ENCODE results near the gene LSAMP.

DNA sequence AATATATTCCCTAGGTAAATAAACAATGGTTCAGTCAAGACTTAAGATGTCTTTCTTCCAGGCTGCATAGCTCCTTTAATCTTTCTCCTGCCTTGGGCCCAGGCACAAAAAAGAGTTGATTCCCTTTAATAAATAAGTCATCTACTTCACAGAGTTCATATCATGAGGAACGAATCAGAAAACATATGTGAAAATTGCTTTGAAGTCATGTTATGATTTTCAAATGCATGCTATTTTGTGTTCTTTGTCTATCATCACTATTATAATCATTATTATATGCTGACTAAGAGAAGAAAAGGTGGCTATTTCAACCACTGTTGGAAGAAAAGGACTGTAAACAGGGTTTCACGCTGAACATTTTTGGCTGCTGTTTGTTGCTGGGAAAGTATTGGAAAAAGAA, 70.4 kb downstream of the LSAMP start:
- TF ChIP-seq, protein P1, sequence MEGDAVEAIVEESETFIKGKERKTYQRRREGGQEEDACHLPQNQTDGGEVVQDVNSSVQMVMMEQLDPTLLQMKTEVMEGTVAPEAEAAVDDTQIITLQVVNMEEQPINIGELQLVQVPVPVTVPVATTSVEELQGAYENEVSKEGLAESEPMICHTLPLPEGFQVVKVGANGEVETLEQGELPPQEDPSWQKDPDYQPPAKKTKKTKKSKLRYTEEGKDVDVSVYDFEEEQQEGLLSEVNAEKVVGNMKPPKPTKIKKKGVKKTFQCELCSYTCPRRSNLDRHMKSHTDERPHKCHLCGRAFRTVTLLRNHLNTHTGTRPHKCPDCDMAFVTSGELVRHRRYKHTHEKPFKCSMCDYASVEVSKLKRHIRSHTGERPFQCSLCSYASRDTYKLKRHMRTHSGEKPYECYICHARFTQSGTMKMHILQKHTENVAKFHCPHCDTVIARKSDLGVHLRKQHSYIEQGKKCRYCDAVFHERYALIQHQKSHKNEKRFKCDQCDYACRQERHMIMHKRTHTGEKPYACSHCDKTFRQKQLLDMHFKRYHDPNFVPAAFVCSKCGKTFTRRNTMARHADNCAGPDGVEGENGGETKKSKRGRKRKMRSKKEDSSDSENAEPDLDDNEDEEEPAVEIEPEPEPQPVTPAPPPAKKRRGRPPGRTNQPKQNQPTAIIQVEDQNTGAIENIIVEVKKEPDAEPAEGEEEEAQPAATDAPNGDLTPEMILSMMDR (IDR thresholded peaks at IDR 0.05), result no peak
- TF ChIP-seq POLR2A (IDR thresholded peaks at IDR 0.05), result no peak

Data from esophagus squamous epithelium (tissue), 4 donors.